ELR (cell line): ENCODE measurements around the gene FBRSL1.

Source experiments
- DNase-seq: peaks from one replicate; pipeline ENCODE4 v3.0.0-alpha.2; 2015; ENCODE audit warnings: low read depth

FBRSL1 gene

DNA sequence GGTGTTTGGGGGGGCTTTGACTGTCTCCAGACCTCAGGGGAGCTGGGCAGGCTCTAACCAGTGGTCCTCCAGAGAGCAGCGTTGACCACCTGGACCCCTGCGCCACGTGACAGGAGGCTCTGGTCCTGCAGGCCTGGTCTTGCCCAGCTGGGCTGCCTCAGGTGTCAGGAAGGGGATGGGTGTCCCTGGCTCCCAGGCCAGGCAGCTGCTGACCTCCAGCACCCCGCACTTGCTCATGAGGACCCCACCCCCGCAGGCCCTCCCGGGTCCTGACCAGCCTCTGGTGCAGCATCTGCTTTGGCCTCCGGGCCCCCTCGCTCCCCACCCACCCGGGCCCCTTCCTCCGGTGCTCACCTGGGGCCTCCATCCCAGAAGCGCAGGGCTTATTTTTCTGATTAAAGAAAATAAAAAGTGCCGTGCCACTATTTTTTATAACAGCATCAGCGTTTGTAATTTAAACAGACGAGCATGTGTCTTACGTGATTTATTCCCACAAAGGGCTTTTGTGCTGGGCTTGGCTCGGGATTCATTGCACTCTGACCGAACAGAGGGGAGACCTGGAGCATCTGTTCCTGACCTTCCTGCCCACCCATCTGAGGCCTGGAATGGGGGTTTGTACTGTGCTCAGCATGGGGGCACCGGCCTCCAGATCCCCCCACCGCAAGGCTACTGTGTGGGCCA lies 21.7 kb downstream of the FBRSL1 start:
- DNase-seq, result no peak

DNA sequence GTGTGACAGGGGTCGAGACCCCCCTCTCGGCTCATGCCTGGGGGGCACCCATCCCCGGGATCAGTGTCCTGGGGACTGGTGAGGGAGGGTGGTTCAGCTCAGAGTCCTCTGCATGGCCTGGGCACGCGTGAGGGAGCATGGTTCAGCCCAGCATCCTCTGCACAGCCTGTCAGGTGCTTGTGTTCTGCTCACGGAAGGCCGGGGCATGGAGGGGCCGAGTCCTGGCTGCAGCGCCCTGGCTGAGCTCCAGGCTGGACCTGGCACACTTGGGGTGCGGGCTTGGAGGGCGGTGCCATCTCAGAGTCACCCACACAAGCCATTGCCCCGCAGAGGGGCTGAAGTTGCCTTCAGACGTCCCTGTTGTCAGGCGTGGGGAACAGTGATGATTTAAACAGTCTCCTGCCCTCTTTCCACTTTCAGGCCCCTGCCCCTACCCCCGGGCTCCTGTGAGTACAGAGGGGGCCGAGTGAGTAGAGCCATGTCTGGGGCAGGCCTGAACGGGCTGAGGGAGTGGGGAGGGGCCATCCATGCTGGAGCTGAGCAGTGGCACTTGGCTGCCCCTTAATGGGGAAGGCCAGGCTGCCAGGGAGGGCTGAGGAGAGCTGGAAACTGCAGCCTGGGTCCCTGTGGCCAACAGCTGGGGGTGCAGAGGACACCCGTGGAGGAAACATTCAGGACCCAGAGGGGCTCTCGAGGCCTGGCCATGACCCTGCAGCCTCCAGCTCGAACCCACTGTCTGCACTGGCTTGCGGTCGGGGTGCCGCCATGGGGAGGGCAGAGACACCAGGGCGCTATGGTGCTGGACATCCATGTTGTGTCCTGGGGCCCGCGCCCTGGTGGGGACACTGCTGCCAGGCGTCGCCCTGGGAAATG lies 22.5 kb downstream of the FBRSL1 start:
- no peak for DNase-seq

DNA sequence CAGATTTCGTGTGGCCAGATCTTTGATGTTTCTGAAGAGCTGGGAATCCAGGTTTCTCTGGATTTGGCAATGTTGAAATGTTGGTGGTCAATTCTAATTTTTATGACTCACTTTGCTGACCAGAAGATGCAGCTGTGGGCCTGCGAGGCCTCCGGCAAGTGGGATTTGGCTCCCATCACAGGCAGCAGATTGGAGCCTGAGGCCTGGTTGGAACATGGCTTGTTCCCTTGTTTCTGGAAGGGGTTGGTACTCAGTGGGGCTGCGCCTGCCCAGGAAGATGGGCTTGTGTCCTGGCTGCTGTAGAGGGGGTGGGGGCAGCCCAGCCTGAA lies 23.1 kb downstream of the FBRSL1 start:
- DNase-seq, result peak; percentile 23

DNA sequence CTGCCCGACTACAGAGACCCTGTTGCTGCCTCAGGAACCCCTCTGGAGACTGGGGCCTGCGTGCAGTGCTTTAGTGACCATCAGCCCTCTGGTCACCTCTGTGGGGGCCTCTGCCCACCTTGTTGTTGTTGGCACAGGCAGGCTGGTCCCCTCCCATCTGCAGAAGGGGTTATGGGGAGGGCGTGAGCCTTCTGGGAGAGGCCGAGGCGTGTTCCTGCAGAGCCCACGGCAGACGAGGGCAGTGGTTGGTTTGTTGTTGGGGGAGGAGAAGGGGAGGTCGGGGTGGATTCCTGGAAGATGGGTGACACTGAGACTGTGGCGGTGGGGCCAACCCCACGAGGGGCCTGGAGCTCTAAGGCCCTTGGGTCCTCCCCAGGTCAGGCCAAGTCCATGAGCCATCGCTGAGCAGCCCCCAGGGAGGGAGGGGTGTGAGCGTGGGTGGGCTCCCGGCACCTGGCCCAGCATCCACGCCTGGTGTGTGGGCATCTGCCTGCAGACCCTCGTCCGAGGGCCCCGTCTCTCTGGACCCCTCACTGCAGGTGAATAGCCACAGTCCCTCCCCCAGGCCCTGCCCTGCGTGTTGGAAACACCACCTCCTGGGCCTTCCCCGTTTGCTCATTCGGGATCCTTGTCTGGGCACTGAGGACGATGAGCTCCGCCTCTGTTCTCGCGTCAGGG lies 23.6 kb downstream of the FBRSL1 start:
- DNase-seq, result no peak

DNA sequence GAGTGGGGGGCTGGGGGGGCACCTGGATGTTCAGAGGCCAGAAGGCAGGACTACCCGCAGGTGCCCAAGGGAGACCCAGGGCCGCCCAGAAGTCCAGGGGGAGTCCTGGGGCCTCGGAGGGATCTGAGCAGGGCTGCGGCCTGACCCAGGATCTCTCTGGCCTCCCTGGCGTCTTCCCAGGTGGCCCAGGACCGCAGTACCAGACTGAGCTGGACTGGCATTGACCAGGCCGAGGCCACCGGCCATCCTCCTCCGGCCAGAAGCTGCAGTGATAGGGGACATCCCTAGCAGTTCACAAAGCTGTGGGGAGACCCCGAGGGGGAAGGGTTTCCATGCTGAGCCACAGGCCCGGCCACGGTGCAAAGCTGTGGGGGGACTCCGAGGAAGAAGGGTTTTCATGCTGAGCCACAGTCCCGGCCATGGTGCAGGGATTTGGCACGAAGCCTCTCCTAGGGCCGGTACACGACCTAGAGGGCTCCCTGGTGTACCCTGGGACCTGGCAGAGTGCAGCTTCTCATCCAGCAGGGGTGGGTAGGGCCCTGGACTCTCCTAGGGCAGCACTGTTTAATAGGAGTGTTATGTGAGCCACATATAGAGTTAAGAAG lies 24.4 kb downstream of the FBRSL1 start:
- DNase-seq, result no peak

DNA sequence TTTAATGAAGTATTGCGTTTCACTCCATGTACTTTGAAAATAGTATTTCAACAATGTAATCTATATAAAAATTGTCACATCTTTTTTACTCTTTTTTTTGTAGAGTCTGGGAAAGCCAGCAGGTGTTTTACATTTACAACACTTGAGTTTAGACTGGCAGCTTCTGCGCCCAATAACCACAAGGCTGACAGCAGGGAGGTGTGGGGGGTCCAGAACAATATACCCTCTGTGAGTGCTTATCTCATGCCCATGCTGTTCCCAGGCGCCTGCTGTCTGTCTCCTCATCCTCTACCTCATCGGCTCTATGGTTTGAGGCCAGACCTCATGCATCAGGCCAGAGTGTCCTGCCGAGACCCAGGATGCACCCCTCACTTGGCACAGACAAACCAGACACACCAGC lies 24.9 kb downstream of the FBRSL1 start:
- DNase-seq, result no peak

DNA sequence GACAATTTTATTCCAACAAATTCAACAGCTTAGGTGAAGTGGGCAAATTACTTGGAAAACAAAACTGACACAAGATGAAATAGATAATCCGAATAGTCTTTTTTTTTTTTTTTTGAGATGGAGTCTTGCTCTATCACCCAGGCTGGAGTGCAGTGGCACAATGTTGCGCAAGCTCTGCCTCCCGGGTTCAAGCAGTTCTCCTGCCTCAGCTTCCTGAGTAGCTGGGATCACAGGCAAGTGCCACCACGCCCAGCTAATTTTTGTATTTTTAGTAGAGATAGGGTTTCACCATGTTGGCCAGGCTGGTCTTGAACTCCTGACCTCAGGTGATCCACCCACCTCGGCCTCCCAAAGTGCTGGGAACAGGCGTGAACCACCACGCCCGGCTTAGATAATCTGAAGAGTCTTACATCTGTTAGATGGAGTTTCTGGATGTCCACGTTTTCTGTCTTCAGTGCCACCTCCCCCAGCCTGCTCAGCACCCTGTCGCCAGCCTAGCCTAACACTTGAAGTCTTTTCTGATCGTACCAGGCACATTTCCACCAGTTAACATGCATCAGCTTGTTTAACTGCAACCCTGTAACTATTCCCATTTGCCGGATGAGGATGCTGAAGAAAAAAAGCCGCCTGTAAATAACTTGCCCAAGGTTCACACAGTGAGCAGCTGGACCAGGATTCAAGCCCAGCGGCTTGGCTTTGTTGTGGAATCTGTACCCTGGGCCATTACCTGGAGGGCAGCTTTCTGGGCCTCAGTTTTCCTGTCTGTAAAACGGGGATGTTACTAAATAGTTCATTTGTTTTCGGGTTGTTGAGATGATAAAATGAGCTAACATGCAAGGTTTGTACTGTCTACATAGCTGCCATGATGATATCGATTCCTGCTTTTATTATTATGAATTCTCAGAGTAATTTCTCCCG lies 26.4 kb downstream of the FBRSL1 start:
- no peak for DNase-seq

DNA sequence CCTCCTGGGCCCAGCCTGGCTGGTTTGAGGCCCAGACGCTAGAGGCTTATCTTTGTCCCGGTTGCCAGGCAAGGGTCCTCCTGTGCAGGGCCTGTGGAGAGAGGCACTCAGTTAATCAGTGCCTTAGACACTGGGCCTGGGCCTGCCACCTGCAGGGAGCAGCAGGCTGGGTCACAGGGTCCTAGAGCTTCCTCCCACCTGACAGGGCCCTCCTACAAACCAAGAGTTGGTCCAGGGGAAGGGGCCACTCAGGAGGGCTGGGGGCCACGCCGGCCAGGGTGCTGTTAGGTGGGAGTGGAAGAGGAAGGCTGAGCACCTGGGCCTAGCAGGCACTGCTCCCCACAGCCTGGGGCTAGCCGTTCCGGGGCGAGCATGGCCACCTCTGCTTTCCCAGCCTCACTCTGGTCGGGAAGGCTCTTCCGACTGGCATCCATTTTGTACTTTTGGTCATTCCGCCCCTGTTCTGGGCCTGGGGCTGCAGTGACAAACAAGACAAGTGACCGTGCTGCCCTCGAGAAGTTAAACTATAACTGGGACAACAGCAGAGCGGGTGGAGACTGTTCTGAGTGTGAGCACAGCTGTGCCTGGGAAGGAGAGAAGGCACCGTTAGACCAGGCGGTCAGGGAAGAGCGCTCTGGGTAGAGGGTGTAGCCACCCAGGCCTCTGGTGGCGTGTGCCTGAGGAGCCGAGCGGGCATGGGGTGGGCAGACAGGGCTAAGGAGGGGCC lies 27.2 kb downstream of the FBRSL1 start:
- no peak for DNase-seq

DNA sequence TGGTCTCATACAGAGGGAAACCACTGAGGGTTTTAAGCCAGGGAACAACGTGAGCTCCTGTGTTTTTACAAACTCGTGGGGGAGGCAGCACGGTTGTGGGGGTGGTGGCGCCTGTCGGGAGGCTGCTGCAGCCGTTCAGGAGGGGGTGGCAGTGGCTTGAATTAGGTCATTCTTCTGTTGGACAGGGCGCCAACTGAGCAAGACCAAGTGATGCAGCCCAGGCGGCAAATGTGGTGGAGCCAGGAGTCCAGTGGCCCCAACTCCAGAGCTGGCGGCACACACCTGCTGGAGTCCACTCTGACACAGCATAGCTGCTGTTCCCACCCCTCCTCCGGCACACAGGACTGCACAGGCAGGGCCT lies 27.8 kb downstream of the FBRSL1 start:
- no peak for DNase-seq

DNA sequence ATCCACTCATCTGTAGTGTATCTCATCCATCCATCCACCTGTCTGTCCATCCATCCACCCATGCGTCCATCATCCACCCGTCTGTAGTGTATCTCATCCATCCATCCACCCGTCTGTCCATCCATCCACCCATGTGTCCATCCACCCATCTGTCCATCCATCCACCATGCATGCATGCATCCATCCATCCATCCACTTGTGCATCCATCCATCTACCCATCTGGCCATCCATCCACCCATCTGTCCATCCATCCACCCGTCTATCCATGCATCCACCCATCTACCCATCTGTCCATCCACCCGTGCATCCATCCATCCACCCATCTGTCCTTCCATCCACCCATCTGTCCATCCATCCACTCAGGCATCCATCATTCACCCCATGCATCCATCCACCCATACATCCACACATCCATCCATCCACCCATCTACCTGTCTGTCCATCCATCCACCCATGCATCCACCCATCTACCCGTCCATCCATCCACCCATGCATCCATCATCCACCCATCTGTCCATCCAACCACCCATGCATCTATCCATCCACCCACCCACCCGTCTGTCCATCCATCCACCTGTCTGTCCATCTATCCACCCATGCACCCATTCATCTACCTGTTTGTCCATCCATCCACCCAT lies 28.5 kb downstream of the FBRSL1 start:
- DNase-seq, result no peak

DNA sequence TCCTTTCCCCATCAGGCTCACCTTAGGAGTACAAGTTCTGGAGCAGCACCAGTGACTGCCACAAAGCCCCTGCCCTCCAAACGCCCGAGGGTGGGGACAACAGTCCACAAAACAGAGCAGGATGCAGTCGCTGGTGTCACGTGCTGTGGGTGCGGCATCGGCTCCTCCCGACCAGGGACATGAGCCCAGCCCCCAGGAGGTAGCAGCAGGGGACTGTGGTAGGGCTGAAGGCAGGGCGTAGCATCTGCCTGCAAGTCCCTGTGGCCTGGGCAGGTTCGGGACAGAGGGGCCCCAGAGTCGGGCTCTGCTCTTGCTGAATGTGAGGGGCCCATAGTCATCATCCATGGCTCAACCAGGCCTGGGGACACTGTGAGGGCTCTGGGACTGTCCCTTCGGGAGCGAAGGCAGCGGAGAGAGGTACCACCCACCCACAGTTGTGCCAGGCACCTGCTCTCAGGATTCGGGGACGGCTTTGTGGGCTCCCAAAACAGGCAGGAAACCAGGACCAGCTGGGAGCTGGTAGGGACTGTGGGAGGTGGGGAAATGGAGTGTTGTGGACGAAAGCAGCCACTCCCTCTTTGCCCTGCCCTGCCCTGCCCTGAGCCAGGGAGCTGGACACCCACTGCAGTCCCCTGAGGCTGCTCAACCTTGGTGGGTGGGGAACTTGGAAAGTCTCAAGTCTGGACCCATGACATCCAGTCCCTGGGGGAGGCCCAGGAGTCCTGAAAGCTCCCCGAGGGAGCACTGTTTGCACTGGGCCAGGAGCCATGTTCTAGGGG lies 30.7 kb downstream of the FBRSL1 start:
- DNase-seq, result no peak

DNA sequence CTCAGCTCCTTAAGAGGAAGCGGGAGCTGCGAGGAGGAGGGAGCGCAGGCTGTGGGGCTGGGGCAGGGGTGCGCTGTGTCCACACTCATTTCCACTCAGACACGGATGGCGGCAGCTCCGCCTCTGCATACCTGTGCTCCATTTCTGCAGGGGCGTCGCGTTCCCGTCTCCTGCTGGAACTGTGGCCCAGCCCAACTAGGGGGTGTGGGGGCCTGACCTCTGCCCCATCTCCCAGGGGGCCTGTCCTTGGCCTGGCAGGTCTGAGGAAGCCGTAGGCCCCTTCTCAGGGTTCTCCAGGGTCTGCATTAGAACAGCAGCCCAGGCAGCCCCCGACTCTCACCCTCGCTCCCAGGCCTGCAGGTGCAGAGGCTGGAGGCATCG lies 31.2 kb downstream of the FBRSL1 start:
- no peak for DNase-seq

DNA sequence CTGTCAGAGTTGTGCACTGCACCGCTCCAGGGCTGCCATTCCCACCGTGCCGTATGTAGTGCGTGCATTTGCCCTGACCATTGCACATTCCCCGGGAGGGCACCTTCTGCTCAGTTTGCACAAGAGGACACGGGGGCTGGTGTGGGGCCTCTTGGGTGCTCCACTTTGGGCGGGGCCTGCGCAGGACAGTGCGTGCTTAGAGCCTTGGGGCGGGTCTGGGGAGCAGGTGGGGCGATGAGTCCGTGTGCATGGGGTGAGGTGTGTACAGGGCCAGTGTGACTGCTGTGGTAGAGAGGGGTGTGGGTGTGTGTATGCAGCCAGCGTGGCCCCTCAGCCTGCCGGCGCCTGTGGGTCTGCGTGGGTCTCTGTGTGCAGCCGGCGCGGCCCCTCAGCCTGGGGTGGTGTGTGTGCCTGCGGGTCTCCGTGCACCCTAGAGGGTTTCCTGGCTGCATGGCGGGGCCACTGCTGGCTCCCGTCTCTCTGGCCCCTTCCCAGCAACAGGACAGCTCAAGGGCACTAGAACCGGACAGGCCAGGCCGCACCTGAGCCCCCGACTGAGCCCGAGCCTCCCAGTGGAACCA lies 31.9 kb downstream of the FBRSL1 start:
- no peak for DNase-seq

DNA sequence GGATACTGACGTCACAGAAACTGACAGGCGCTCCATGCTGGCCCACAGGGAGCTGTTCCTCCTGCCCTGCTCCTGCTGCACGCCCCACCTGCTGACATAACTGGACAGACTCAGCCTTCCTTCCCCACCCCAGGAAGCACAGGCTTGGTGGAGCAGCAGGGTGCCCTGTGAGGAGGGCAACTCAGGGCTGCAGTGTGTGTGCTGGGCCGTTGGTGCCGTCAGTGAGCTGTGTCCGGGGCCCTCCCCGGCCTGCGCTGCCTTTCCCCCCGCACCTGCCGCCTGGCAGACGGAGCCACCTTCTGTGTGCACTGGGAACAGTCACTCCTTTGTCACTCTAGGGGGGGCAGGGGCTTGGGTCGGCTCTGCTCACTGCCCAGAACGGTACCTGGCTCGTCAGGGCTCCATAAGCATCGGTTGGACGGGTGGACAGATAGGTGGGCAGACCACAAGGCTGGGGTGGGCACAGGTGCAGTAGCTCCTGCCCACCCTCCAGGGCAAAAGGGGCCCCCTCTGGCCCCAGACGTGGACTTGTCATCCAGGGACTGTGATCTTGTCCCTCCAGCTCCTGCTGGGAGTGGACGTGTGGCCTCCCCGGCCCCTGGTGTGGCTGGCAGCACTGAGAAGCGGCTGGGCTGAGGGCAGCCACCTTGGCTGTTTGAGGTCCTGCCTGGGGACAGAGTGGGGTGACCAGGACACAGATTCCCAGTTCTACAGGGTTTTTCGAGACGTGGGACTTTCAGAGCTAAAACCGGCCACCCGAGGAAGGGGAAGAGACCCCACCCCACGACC lies 32.8 kb downstream of the FBRSL1 start:
- no peak for DNase-seq

DNA sequence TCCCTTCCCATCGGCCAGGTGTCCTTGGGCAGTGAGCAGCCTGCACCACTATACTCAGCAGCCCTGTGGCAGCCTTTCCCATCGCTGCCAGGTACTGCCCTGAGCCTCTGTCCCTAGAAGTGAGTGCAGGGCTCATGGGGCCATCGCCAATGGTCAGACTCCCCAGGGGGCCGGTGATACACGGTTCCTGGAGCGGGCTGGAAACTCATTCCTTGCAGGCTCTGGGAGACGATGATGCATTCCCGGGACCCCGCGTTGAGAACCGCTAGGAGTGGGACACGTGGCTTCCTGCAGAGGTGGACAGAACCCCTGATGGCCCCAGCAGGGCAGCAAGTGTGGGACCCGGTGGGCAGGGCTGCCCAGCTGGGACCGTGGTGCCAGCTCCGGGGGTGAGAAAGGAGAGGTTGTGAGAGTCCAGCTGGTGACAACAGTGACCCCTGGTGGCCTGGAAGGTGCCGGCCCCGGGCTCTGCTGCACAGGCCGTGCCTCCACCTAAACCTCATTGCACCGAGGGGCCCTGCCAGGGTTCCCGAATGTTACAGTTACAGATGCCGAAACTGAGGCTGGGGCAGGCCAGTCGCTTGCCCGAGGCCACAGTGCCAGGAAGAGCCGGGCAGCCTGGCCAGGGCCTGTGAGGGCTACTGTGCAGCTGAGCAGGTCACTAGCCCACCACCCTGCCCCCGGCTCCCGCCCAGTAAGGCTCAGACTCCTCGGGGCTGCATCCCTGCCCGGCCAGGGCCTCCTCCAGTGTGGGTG lies 33.8 kb downstream of the FBRSL1 start:
- peak; percentile 62 for DNase-seq

DNA sequence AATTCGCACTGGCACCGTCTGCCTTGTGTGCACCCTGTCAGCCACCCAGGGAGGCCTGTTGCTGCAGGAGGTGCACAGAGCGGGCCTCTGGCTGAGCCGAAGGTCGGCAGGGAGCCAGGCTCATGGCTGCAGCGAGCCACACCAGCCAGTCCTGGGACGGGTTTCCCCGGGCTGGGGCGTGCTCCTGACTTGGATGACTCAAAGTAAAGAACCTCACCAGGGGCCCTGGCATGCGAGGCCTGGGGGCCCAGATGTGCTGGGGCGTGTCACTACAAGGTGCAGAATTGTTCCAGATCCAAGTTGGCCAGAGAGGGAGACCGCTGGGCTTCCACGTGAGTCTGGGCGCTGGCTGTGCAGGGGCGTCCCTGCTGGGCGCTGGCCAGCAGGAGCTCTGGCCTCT lies 34.5 kb downstream of the FBRSL1 start:
- DNase-seq, result peak; percentile 47

DNA sequence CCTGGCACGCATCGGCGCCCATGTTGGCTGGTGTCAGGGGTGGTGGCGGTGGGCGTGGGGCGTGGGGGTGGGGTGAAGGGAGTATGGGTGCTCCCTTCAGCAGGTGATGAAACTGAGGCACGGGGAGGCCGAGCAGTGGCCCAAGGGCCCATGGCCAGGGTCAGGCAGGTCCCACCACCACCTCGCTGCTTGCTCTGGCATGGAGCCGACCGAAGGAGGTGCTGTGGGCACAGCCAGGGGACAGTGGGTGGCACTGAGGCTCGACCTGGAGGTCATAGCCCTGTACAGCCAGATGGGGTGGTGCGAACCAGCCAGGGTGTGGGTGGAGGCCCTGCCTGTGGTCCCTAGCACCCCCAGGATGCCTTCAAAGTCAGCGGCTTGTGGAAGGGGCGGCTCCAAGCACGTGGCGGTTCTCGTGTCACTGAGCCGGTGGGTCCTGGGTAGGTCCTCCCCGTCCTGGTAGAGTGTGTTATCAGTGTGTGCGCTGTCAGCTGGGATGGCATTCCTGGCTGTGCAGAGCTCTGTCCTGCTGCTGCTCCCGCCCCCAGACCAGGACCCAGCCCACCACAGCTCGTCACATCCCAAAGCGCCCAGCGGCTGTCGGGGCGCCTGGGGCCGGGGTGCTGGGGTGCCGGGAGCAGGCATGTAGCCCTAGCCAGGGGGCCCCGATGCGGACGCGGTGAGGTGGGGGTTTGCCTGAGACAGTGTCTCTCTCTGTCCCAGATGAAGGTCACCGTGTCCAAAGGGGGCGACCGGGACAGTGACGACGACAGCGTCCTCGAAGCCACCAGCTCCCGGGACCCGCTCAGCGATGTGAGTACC lies 35.3 kb downstream of the FBRSL1 start:
- DNase-seq, result no peak
